Thyroid gland (tissue), 4 donors: ENCODE results near the gene MSANTD4.

ENCODE experiments used
- POLR2A ChIP-seq, 2 donors: fragments of 450-650 bp; IDR thresholded peaks; one replicate each; pipeline ENCODE4 v1.6.1; 2017; ENCODE audit warnings: antibody characterized with exemption in 2 of 2, mild to moderate bottlenecking in 2 of 2, moderate library complexity in 1 of 2
- TF ChIP-seq, protein P1 (sequence below), 6 experiments: fragments of 200-600 bp in 3 of 6; fragments of 450-650 bp in 3 of 6; sonication (generic) in 3 of 6; IDR thresholded peaks; one replicate each; pipeline ENCODE4 v1.5.1; 2016 to 2019; ENCODE audit warnings: antibody characterized with exemption in 6 of 6, mild to moderate bottlenecking in 2 of 6, inconsistent platforms in 1 of 6, moderate library complexity in 1 of 6

DNA sequence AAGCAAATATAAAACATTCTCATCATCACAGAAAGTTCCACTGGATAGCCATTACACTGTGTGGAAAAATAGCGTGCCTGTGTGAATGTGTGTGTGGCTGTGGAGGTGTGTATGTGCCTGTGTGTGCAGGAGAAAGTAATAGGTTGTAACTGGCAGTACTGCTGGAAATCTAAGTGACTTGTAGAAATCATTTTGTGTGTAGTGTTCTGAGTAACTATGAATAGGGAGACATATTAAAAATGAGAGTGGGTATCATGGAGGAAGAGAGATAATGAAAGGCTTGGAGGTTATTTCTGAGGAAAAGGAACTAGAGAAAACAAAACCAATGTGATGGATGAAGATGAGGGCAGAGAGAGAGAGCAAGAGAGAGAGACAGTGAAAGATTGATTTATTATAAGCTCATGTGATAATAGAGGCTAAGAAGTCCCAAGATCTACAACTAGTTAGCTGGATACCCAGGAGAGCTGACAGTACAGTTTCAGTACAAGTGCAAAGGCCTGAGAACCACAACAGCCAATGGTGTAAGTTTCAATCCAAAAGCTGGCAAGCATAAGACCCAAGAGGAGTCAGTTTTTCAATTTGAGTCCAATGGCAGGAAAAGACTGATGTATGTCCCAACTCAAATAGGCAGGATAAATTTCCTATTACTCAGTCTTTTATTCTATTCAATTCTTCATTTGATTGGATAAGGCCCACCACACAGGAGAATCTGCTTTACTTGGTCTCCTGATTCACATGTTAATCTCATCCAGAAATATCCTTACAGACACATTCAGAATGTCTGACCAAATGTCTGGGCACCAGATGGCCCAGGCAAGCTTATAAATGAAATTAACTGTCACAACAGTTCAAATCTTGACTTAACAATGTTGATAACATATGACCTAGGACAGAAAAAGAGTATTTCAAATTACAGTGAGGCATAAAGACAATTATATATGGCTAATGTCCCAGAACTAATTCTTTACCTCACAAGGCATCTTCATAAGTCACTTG is 40.2 kb upstream of the MSANTD4 start:
- TF ChIP-seq, protein P1, sequence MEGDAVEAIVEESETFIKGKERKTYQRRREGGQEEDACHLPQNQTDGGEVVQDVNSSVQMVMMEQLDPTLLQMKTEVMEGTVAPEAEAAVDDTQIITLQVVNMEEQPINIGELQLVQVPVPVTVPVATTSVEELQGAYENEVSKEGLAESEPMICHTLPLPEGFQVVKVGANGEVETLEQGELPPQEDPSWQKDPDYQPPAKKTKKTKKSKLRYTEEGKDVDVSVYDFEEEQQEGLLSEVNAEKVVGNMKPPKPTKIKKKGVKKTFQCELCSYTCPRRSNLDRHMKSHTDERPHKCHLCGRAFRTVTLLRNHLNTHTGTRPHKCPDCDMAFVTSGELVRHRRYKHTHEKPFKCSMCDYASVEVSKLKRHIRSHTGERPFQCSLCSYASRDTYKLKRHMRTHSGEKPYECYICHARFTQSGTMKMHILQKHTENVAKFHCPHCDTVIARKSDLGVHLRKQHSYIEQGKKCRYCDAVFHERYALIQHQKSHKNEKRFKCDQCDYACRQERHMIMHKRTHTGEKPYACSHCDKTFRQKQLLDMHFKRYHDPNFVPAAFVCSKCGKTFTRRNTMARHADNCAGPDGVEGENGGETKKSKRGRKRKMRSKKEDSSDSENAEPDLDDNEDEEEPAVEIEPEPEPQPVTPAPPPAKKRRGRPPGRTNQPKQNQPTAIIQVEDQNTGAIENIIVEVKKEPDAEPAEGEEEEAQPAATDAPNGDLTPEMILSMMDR (IDR thresholded peaks at IDR 0.05): no peak
- no peak for TF ChIP-seq POLR2A (IDR thresholded peaks at IDR 0.05)
